ENCODE data around the gene LYL1.
"Not testable (repeated sequence)": the region's sequence is repeated elsewhere in the genome, so short reads cannot be mapped to it uniquely, and the experiment has no call there.

The LYL1 gene

DNA sequence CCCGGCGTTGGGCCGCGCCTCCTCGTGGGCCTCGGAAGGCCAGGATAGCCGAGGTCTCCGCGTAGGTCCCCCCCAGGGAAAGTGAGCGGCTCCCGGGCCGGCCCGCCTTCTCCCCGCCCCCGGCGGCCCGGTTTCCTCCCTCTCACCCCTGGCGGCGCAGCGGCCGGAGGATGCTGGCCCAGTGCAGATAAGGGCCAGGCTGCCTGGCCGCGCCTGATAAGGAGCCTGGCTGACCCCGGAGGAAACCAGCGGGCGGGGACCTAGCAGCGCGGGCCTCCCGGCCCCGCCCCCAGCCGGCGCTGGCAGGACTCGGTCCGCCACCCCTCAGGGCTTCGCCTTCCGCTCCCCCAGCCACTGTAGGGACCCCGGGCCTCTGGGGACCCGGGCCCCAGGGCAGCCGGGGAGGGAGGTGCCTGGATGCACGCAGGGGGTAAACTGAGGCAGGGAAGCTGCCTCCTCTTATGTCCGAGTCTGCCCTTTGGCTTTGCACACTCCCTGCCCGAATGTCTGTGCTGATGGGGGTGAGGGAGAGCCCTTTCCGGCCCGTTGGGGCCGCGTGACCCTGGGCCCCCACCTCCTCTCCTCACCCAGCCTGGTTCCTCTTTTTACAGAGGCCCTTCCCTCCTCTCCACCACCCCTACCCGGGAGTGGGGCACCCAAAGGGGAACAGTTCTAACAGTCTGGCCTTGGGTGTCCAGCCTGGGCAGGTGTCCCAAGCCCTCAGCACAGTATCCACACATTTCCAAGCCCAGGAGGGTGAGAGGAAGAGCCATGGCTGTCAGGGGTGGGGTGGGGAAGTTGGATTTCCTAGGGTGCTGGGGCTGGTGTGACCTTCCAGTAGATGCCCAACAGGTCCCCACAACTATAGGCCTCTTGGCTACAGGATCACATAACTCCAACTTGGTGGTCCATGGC is at the start of gene LYL1:
TSS of gene LYL1 (minus strand) at position 193 of the 915 bp plus-strand sequence. CDS start 1,687 bp downstream, outside the sequence.
- no peak for DNase-seq

DNA sequence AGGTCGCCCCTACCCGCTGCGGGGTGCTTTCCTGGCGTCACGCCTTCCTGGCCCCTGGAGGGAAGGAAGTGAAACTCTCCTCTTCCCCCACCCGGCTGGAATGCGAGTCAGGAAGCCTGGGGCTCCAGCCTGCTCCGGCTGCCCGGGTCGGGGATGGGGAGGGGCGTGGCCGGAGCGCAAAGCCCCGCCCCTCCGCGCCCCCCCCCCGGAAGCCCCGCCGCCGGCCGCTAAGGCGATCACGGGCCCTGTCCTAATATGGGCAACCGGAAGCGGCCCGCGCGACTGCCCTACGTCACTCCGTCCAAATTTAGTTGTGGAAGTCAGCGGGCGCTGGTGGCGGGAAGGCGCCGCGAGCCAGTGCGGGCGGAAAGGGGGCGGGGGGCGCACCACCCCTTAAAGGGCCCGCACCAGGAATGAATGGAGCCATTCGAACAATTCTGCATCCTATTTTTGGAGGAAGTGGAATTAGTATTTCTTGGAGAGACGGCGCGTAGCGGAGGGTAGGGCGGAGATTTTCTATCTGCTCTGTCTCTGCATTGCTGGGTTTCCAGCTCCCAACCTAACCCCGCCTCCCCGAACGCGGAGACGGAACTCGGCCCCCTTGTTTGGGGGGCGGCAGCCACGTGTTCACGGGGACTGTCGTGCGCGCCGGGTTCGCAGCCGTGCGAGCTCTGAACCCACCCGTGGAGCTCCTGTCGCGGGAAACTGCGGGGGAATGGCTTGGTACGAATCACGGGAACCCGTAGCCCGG is 49.1 kb upstream of the LYL1 start:
- DNase-seq: peak; percentile 96

DNA sequence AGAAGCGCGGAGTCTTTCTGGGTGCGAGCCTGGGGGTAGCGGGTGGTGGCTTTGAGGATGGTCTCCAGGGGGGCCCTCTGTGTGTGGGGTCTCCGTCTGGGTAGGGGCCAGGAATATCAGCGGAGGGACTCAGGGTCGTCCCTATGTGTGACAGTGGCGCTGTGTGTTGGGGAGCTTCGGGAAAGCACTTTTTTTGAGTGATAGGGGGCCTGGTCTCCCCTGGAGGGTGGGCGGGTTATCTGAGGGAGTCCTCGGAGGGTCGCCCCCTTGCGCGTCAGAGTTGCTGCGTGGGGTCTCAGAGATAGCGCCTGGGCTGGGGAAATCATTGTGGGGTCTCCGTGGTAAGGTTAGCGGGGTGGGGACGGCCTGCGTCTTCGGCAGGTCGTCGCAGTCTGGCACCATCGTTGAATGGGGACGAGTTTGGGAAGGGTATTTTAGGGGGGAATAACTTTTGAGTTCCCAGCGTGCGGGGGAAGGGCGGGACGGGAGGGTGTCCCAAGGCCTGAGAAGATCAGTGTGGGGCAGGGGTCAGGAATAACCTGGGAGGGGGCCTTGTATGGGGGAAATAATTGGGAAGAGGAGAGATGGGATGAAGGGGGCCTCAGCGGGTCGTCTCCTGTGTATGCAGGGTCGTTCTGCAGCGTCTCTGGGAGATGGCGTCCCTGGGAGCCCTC is 48.4 kb upstream of the LYL1 start:
- DNase-seq: no peak

DNA sequence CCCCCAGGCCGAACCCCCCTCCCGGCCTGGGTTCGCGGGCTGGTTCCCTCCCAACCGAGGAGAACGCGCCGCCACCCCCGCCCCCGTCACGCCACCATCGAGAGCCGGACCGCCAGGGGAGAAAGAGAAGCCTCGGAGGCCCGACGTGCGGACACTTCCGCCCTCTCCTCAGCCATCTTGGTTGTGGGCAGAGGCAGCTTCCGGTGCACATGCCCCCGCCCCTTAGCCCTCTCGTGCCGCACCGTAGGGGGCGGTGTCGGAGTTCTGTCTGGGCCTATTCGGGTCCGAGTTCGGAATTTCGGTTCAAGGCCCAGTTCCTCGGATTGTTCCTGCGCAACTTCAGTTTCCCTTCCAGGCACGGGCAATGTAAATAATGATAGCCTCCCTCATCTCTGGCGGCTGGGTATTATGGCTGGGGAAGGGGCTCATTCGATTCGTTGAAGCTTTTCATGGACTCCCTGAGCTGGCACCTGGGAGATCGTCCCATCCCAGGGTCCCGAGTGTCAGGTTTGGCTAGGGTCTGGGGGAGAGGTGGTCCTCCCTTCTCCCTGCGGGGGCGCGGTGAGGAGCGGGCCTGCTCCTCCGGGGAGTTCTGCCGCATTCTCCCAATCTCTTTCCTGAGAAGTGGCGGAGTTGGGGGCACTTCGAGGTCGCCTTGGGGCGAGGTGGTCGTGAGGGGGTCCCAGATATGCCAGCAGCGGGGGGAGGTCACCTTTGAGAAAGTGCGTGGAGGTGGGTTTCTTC is 47.7 kb upstream of the LYL1 start, which contains the start of the genes IER2 and STX10:
TSS of gene IER2 (plus strand) at position 225 of the 744 bp plus-strand sequence. CDS start 2,776 bp downstream, outside the sequence.
TSS of gene STX10 (minus strand) at position 189 of the 744 bp plus-strand sequence. CDS start 202 bp downstream, outside the sequence.
- DNase-seq: peak; percentile 84

DNA sequence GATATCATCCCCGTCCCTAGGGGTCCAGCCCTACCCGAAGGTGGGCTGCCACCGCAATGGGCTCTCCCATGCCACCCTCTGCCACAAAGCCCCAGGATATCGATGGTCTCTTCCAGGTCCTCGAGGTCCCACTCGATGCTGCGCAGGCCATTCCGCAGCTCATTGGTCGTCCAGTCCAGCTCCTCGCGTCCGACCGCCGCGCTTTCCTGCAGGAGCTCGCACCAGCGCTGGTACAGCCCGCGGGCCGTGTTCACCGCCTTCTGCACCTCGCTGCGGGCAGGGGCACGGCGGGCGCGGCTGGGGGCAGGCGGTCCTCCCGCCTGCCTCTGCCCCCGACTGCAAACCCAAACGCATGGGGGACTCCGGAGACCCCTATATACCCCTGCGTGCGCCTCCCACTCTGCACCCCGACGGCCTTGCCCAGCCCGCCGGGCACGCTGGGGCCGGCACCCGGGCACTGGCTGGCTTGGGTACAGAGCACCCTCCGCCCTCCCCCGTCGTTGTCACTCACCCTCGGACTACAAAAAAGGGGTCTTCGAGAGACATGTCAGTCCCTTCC is 47.0 kb upstream of the LYL1 start:
- DNase-seq: no peak

DNA sequence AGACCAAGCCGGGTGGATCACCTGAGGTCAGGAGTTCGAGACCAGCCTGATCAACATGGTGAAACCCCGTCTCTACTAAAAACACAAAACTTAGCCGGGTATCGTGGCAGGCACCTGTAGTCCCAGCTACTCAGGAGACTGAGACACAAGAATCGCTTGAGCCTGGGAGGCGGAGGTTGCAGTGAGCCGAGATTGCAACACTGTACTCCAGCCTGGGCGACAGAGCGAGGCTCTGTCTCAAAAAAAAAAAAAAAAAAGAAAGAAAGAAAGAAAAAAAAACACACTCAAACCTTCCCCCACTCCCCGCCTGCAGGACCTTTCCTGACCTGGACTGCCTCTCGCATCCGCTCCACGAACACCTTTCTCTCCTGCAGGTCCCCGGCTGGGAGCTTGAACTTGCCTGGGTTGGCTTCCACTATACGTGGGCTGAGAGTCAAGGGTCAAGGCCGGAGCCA is 46.5 kb upstream of the LYL1 start:
- not testable (repeated sequence) for DNase-seq

DNA sequence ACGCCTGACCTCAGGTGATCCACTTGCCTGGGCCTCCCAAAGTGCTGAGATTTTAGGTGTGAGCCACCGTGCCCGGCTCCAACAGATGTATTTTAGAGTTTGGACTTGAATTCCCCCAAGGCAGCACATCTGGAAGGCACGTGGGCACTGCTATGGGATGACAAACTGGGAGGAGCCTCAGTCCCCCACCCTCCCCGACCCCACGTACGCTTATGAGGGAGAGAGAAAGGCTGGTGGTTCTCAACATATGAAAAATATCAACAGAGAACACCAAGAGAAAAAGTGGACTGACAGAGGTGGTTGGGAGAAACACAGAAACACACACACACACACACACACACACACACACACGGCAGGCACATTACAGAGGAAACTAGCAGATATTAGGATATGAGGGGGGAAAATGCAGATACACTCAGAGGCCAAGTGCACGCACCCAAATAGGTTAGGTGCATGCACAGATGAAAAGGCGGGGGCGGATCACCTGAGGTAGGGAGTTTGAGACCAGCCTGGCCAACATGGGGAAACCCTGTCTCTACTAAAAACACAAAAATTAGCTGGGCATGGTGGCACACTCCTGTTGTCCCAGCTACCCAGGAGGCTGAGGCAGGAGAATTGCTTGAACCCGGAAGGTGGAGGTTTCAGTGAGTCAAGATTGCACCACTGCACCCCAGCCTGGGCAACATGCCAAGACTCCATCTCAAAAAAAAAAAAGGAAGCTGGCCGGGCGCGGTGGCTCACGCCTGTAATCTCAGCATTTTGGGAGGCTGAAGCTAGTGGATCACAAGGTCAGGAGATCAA is 44.3 kb upstream of the LYL1 start:
- DNase-seq: no peak

DNA sequence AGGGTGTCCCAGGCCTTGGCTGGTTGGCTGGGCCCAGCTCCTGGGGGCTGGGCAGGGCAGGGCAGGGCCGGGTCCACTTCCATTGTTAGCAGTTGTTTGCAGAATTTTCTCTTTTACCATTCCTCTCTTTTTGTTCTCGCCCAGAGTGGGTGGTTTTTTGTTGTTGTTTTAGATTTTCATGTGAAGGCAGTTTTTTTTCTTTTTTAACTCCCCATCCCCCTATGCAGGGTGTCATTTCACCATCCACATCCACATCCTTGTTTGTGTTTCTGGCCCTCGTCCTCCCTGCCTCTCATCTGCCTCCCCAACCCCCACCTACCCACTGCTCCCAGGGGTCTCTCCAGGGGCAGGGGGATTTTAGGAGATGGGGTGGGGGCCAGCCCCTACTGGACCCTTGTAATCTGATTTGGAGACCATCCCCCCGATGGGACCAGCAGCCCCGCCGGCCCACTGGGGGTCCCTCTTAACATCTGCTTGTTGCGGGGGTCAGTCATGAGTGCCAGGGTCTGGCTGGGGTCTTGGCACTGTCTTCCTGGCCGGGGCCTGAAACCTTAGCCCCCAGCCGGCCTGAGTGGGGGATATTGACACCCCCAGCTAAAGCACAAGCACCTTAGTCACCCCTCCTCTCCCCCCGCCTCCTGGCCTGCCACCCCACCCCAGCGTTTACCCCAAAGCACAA is 37.1 kb upstream of the LYL1 start:
- DNase-seq: no peak

DNA sequence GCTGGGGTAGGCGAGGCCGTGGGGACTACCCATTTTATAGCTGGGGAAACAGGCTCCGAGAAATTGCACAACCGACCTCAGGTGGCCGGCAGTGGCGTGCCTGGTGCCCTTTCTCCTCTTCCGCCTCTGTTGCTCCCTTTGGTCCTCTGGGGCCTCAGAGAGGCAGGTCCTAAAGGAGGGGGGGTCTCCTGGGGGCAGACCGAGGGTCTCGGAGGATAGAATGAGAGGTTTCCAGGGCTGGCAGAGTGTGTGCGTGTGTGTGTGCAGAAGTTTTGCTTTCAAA is 36.2 kb upstream of the LYL1 start:
- DNase-seq: no peak

DNA sequence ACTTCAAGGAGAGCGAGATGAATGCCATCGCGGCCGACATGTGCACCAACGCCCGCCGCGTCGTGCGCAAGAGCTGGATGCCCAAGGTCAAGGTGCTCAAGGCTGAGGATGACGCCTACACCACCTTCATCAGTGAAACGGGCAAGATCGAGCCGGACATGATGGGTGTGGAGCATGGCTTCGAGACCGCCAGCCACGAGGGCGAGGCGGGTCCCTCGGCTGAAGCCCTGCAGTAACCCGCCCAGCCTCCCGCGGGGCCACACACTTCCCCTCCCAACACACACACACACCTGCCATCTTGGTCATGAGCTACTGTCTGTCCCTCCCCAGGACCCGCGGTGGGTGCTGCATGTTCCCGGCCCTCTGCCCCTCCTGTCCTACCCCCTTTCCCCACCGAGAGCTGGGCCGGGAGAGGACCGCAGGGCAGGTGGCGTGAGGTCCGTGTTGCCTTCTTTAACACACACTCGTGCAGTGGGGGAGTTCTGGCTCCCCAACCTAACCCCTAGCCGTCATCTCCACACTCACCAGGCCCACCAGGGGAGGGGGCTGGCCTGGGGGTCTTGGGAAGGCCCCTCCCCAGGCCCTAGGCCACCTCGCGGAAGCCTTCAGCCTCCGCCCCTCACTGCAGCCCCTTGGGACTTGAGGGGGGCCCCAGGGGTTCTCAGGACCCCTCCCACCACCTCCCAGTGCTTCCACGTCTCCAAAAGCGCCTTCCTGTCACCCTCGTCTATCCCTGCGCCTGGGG is 35.7 kb upstream of the LYL1 start:
- DNase-seq: no peak

DNA sequence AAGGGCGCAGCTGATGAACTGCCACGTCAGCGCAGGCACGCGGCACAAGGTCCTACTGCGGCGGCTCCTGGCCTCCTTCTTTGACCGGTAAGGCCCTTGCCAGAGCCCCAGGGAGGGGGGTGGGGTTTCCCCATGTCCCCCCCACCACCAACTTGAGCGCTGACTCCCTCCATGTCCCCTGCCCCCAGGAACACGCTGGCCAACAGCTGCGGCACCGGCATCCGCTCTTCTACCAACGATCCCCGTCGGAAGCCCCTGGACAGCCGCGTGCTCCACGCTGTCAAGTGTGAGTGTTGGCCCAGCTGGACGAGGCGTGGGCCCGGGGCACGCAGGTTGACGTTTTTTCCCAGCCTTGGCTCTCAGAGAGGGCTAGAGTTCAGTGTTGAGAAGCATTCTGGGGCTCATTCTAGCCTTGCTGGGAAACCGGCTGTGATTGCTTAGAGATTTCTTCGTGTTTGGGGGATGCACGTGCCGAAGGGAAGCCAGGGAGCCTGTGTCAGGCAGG is 34.7 kb upstream of the LYL1 start:
- DNase-seq: no peak

DNA sequence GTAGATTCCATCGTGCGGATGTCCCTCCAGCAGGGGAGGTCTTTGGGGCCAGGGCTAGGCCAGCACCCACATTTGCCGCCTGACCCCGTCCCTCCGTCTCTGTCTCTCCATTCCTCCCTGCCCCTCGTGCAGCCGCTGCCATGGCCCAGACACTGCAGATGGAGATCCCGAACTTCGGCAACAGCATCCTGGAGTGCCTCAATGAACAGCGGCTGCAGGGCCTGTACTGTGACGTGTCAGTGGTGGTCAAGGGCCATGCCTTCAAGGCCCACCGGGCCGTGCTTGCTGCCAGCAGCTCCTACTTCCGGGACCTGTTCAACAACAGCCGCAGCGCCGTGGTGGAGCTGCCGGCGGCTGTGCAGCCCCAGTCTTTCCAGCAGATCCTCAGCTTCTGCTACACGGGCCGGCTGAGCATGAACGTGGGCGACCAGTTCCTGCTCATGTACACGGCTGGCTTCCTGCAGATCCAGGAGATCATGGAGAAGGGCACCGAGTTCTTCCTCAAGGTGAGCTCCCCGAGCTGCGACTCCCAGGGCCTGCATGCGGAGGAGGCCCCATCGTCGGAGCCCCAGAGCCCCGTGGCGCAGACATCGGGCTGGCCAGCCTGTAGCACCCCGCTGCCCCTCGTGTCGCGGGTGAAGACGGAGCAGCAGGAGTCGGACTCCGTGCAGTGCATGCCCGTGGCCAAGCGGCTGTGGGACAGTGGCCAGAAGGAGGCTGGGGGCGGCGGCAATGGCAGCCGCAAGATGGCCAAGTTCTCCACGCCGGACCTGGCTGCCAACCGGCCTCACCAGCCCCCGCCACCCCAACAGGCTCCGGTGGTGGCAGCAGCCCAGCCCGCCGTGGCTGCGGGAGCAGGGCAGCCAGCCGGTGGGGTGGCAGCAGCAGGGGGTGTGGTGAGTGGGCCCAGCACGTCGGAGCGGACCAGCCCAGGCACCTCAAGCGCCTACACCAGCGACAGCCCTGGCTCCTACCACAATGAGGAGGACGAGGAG is 32.7 kb upstream of the LYL1 start:
- no peak for DNase-seq

DNA sequence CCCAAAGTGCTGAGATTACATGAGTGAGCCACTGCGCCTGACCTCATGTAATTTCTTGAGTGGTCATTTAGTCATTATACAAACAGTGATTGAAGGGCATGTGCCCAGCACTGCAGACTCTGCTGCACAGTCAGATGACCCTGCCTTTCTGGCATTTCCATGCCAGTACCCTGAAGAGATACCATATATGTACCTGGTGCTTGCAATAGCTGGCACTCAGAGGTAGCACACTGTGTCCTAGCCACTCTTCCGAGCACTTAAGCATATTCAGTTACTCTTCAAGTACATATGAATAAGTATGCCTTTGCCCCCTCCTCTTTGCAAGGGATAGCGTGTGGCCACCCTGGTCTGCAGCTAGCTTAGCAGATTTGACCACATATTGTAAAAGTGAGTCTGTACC is 32.0 kb upstream of the LYL1 start:
- DNase-seq: no peak

DNA sequence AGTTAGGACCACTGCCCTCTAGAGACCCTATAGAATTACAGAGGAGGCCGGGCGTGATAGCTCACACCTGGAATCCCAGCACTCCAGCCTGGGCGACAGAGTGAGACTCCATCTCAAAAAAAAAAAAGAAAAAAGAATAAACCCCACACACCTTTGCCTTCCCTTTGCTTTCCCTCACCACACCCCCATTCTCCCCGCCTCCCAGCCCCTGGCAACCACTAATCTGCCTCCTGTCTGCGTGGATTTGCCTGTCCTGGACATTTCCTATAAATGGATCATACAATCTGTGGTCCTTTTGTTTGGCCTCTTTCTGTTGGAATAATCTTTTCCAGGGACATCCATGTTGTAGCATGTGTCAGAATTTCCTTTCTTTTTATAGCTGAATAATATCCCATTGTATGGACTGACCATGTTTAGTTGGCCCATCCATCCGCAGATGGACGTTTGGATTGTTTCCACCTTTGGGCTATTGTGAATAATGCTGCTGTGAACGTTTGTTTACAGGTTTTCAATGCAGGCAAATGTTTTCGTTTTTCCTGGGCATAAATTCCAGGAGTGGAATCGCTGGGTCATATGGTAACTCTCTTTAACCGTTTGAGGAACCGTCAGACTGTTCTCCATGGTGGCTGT is 30.7 kb upstream of the LYL1 start:
- DNase-seq: no peak

DNA sequence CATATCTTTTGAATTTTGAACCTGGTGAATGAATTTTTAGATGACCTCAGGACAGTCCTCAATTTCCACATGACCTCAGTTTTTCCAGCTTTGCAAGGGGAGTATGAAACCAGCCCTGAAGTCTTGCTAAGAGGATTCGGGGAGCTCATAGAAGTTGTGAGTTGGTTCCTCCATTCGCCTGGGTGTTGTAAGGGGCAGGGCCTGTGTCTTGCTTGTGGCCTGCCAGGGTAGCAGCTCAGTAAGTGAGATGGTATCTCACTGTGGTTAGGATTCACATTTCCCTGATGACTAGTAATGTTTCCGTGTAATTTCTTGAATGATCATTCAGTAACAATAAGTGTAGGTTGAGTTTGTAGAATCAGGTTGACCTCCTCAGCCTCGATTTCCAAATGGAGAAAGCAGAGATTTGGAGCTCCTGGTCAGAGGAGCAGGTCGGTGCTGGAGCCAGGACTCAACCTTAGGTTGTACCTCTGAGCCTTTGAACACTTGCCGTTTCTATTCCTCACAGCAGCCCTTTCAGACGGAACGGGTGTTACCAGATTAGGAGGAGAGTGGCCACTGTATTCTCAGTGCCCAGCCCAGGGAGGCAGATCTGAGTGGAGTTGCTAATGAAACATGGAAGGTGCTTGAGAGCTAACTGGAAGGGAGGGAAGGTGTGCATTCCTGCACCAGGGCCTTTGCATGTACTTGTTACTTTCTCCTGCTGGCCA is 30.0 kb upstream of the LYL1 start:
- no peak for DNase-seq

DNA sequence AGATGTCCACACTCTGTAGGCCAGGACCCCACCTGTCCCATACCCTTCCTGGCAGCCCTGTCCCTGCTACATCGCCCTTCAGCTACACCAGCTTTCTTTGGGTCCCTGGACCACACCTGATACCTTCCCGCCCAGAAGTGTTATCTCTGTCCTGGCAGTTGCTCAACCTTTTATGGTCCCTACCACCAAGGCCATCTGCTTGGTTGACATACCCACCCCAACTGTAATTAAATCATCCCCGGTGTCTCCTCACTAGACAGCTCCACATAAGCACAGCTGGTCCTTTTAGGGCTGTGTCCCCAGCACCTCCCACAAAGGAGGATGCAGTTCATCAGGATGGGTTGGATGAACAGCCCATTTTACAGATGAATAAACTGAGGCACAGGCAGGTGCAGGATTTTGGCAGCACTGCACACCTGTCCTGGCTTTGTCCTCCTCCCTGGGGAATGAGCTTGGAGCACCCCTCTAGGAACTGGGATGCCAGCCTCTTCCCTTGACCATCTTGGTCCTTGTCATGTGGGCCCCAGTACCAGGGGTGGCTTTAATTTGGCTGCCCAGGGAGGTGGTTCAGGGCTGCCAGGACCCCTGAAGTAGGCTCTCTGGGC is 28.3 kb upstream of the LYL1 start:
- no peak for DNase-seq

DNA sequence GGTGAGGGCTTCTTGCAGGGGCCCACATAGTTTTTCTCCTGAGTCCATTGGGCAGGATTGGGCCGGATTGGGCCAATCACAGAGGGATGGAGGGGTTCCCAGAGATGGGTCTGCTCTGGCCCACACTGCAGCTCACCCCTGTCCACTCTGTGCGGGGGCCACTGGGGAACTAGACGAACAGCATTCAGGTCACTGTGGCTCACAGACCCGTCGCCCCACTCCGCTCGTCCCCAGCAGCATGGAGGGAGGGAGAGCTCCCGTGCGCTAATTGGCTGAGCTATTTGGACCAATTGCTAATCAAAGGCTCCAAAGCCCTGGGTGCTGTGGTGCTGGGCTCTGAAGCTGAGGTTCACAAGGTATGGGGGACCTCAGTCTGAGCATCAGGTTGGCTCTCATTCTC is 26.7 kb upstream of the LYL1 start:
- DNase-seq: no peak

All from NCI-H2171 (cell line).